GM18517 (cell line): ENCODE data around the gene H6PD.

ENCODE experiments used
- ATAC-seq: cut with Tn5 transposase; IDR thresholded peaks from one replicate; pipeline ENCODE4 v1.9.1; 2021; ENCODE audit warnings: mild to moderate bottlenecking, moderate library complexity; ENCODE audit not compliant: unreplicated experiment

The H6PD gene

GRCh38 chr1:9314711-9315379 lies 80.3 kb downstream of the H6PD start:
- ATAC-seq = no peak

GRCh38 chr1:9315411-9316079 lies 81.0 kb downstream of the H6PD start:
- ATAC-seq = no peak

GRCh38 chr1:9316080-9316444 lies 81.5 kb downstream of the H6PD start:
- no peak for ATAC-seq

- ATAC-seq = no peak
Observed at GRCh38 chr1:9316512-9316911, 81.9 kb downstream of the H6PD start.

- ATAC-seq = no peak
Observed at GRCh38 chr1:9317072-9317471, 82.5 kb downstream of the H6PD start.

- no peak for ATAC-seq
Observed at GRCh38 chr1:9317591-9318417, 83.2 kb downstream of the H6PD start.

- ATAC-seq = no peak
Observed at GRCh38 chr1:9319208-9319788, 84.7 kb downstream of the H6PD start.

- no peak for ATAC-seq
Observed at GRCh38 chr1:9319789-9320519, 85.4 kb downstream of the H6PD start.
